Endothelial cell of umbilical vein (primary cell): Measurements from ENCODE around the gene ANKRD63. TPM values are rescaled to one million over a fixed set of nuclear protein-coding genes. Genes with fewer than 3 reads are reported as not detected.

Experiments used
- BruUV-seq: library from RNA; stranded (reverse); fragments of 400-500 nt; replicated peaks from 2 replicates; lab custom pipeline; 2021; lab: Mats Ljungman, UMichigan
- CTCF ChIA-PET: fragments of 300-600, 350-600 bp; sonication (Branson Sonifier 250); formaldehyde crosslinking; loops from one replicate; lab custom pipeline; 2021; ENCODE audit warnings: antibody characterized with exemption, inconsistent platforms; lab: Charles Lee
- POLR2A ChIA-PET: fragments of 300-600, 350-600 bp; sonication (Branson Sonifier 250); formaldehyde crosslinking; loops from one replicate; lab custom pipeline; 2021; ENCODE audit warnings: antibody characterized with exemption, inconsistent platforms; lab: Charles Lee
- DNase-seq: peaks from one replicate; pipeline ENCODE4 v3.0.0-alpha.2; 2011; ENCODE audit warnings: low read depth, low spot score
- FAIRE-seq: peaks from 2 replicates; lab custom pipeline; 2011; peaks lifted over from hg19 to GRCh38; lab: Jason Lieb, UNC
- H2AFZ ChIP-seq: 2 replicates; pipeline ENCODE4 v1.6.0; 2012; ENCODE audit warnings: low read depth, low read length, control low read depth, inconsistent platforms
- H3K27ac ChIP-seq: 2 replicates; pipeline ENCODE4 v1.5.1; 2011; ENCODE audit warnings: low read depth, mild to moderate bottlenecking, control low read depth, low read length, moderate library complexity; ENCODE audit not compliant: insufficient read depth
- H3K27me3 ChIP-seq, 2 experiments: 2 replicates each; pipeline versions ENCODE4 v1.6.0 to v1.6.1; 2011; ENCODE audit warnings: low read length in 2 of 2, mixed read lengths in 1 of 2; ENCODE audit not compliant: control insufficient read depth in 2 of 2, insufficient read depth in 2 of 2
- H3K36me3 ChIP-seq, 2 experiments: 2 replicates in 1 of 2; 3 replicates in 1 of 2; pipeline ENCODE4 v1.5.1; 2011; ENCODE audit warnings: low read length in 2 of 2, mild to moderate bottlenecking in 1 of 2, moderate library complexity in 1 of 2; ENCODE audit not compliant: control insufficient read depth in 2 of 2, insufficient read depth in 2 of 2; ENCODE audit errors: extremely low read depth in 1 of 2
- H3K4me1 ChIP-seq: 3 replicates; pipeline ENCODE4 v1.5.1; 2011; ENCODE audit warnings: mild to moderate bottlenecking, low read length; ENCODE audit not compliant: control insufficient read depth, insufficient read depth; ENCODE audit errors: extremely low read depth
- H3K4me2 ChIP-seq: 2 replicates; pipeline ENCODE4 v1.6.1; 2011; ENCODE audit warnings: low read length, control low read depth, mixed read lengths; ENCODE audit not compliant: insufficient read depth
- H3K4me3 ChIP-seq, 3 experiments: fragments of 200-600 bp in 1 of 3; sonication (generic), shearing (Covaris generic) in 1 of 3; replicated peaks in 1 of 3; 2 replicates each; pipeline ENCODE4 v1.5.1; 2011 to 2016; ENCODE audit warnings: control low read depth in 3 of 3, low read length in 3 of 3, mild to moderate bottlenecking in 2 of 3, inconsistent platforms in 1 of 3, low read depth in 1 of 3, moderate library complexity in 1 of 3; ENCODE audit not compliant: insufficient read depth in 1 of 3
- H3K79me2 ChIP-seq: 2 replicates; pipeline ENCODE4 v1.6.0; 2012; ENCODE audit warnings: low read length, inconsistent platforms; ENCODE audit not compliant: control insufficient read depth, insufficient read depth
- H3K9ac ChIP-seq: replicated peaks from 2 replicates; pipeline ENCODE3; 2011; ENCODE audit warnings: low read length, control low read depth; ENCODE audit not compliant: insufficient read depth; ENCODE audit errors: extremely low read depth
- H3K9me1 ChIP-seq: replicated peaks from 3 replicates; pipeline ENCODE4 v1.6.0; 2011; ENCODE audit warnings: mild to moderate bottlenecking, low read length; ENCODE audit not compliant: control insufficient read depth, insufficient read depth; ENCODE audit errors: extremely low read depth
- H3K9me3 ChIP-seq: replicated peaks from 2 replicates; pipeline ENCODE4 v1.5.1; 2012; ENCODE audit warnings: low read length, inconsistent platforms; ENCODE audit not compliant: control insufficient read depth, insufficient read depth
- H4K20me1 ChIP-seq: replicated peaks from 2 replicates; pipeline ENCODE3; 2011; ENCODE audit warnings: mild to moderate bottlenecking, low read length; ENCODE audit not compliant: control insufficient read depth, insufficient read depth; ENCODE audit errors: extremely low read depth
- CTCF ChIP-seq, 2 donors: IDR thresholded peaks; 1 replicate in 1 of 2; 2 replicates in 1 of 2; pipeline ENCODE4 v1.5.1; 2011; ENCODE audit warnings: low read length in 2 of 2, mild to moderate bottlenecking in 2 of 2, moderate library complexity in 2 of 2, control low read depth in 1 of 2, inconsistent platforms in 1 of 2, low read depth in 1 of 2; ENCODE audit not compliant: insufficient read depth in 1 of 2; ENCODE audit errors: extremely low read depth in 1 of 2
- EZH2 ChIP-seq: IDR thresholded peaks from 2 replicates; pipeline ENCODE4 v1.6.1; 2012; ENCODE audit warnings: borderline replicate concordance, low read depth, mild to moderate bottlenecking, moderate library complexity, low read length, inconsistent platforms; ENCODE audit not compliant: severe bottlenecking
- FOS ChIP-seq: IDR thresholded peaks from 2 replicates; pipeline ENCODE4 v1.6.1; 2011; ENCODE audit warnings: mild to moderate bottlenecking, low read length, moderate library complexity, borderline replicate concordance; ENCODE audit not compliant: insufficient read depth
- GATA2 ChIP-seq: IDR thresholded peaks from 2 replicates; pipeline ENCODE4 v1.7.0; 2011; ENCODE audit warnings: low read depth, mild to moderate bottlenecking, moderate library complexity, mixed read lengths, low read length; ENCODE audit not compliant: insufficient read length, insufficient read depth
- JUN ChIP-seq: IDR thresholded peaks from 2 replicates; pipeline ENCODE4 v1.6.1; 2011; ENCODE audit warnings: borderline replicate concordance, low read depth; ENCODE audit not compliant: insufficient read length, insufficient read depth
- MAX ChIP-seq: IDR thresholded peaks from 2 replicates; pipeline ENCODE4 v1.6.1; 2011; ENCODE audit not compliant: insufficient read depth, insufficient read length
- MYC ChIP-seq: IDR thresholded peaks from one replicate; pipeline ENCODE4 v1.6.1; 2011; ENCODE audit warnings: mild to moderate bottlenecking, low read depth, low read length
- POLR2A ChIP-seq: IDR thresholded peaks from 2 replicates; pipeline ENCODE4 v1.6.1; 2012; ENCODE audit warnings: low read depth, mild to moderate bottlenecking, control low read depth, low read length
- POLR2AphosphoS5 ChIP-seq: IDR thresholded peaks from 2 replicates; pipeline ENCODE4 v1.6.1; 2012; ENCODE audit warnings: low read depth, mild to moderate bottlenecking, control low read depth, low read length, moderate library complexity; ENCODE audit not compliant: insufficient read depth
- dilution Hi-C: fragments of 300-500 bp; cut with MboI; formaldehyde crosslinking; loops from one replicate; pipeline ENCODE4 v1.15.0; 2019; ENCODE audit warnings: low sequenced_read_pairs; ENCODE audit not compliant: extremely low pct_ligation_motif_present
- intact Hi-C: fragments of 100-400 bp; cut with micrococcal nuclease; formaldehyde crosslinking; loops from one replicate; pipeline ENCODE4 v1.10.0; 2022
- polyA plus RNA-seq, 4 experiments: library from polyadenylated mRNA; depleted of rRNA in 3 of 4; stranded (reverse) in 3 of 4; unstranded in 1 of 4; fragments of >200 nt; gene quantifications; 2 replicates each; pipeline versions ENCODE4 v1.2.1 to v1.2.3, GENCODE V29; 2011 to 2012; ENCODE audit warnings: missing spikeins in 1 of 4
- total RNA-seq: library from RNA; stranded (reverse); gene quantifications from 2 replicates; pipeline ENCODE4 v1.2.3, GENCODE V29; 2021

Gene ANKRD63
- total and polyA plus RNA-seq, 2 donors (not counting 3 experiments of a cell fraction or from before 2014, with no cell fraction given), result not detected

- TF ChIP-seq GATA2, result no peak
- no peak for TF ChIP-seq POLR2A
- TF ChIP-seq EZH2, result no peak
- TF ChIP-seq POLR2AphosphoS5, result no peak
- TF ChIP-seq JUN, result no peak
- TF ChIP-seq FOS, result no peak
- TF ChIP-seq CTCF (IDR thresholded peaks at IDR 0.05; ENCODE audit: extremely low read depth in 1 of 2, insufficient read depth in 1 of 2, low read depth in 1 of 2, low read length in 2 of 2), result no peak
- no peak for TF ChIP-seq MYC
- no peak for TF ChIP-seq MAX
- intact Hi-C loops (loop anchor here (1.0 kb wide), 1 partner anchor 35 kb away; no protein-coding TSS in a partner anchor), dilution Hi-C loops (no loop called here)
- DNase-seq (no peak), FAIRE-seq (no peak)
- CTCF ChIA-PET, result interaction anchor here (0.8 to 7.9 kb wide), 11 partner anchors 9 to 133 kb away, joined by 3 to 63 read pairs (median 3); no protein-coding TSS in a partner anchor
- Histone ChIP-seq H3K9me1 (no peaks in the 10 kb centered on the region), H3K27me3 (peaks cover 10 to 14% of the 10 kb centered on the region in 2 experiments), H4K20me1 (no peaks in the 10 kb centered on the region), H3K4me2 (peak overlapping the region; percentile 47), H3K9ac (peak overlapping the region; percentile 19), H3K36me3 (no peaks in the 10 kb centered on the region), H3K4me1 (peaks cover 4% of the 10 kb centered on the region), H2AFZ (peak overlapping the region; percentile 52), H3K9me3 (no peaks in the 10 kb centered on the region), H3K79me2 (no peaks in the 10 kb centered on the region), H3K27ac (no peak overlapping the region), H3K4me3 (peak overlapping the region in 1 of 3 experiments; percentile 13)
- BruUV-seq, result no TSS peak
- POLR2A ChIA-PET, result interaction anchor here (0.6 kb wide), 1 partner anchor 162 kb away, joined by 4 read pairs; no protein-coding TSS in a partner anchor
Measured at GRCh38 chr15:40239404-40239692, 43.5 kb downstream of the ANKRD63 start.
